HEK293T (cell line): Measurements from ENCODE around the gene ZNF541.

Experiments
- ARNT ChIP-seq: fragments of 450-650 bp; IDR thresholded peaks from 2 replicates; pipeline ENCODE4 v1.6.1; 2017; ENCODE audit warnings: mild to moderate bottlenecking
- BHLHE40 ChIP-seq: fragments of 450-650 bp; IDR thresholded peaks from 2 replicates; pipeline ENCODE4 v1.6.1; 2016; ENCODE audit warnings: mild to moderate bottlenecking, moderate library complexity, borderline replicate concordance
- FOXM1 ChIP-seq: fragments of 450-650 bp; IDR thresholded peaks from 2 replicates; pipeline ENCODE4 v1.6.1; 2017; ENCODE audit warnings: mild to moderate bottlenecking, borderline replicate concordance
- NFRKB ChIP-seq: fragments of 450-650 bp; IDR thresholded peaks from 2 replicates; pipeline ENCODE4 v1.6.1; 2016; ENCODE audit warnings: mild to moderate bottlenecking, moderate library complexity
- ZNF384 ChIP-seq: fragments of 450-650 bp; IDR thresholded peaks from 2 replicates; pipeline ENCODE4 v1.6.1; 2016
- TF ChIP-seq, protein P1 (sequence below): fragments of 450-650 bp; IDR thresholded peaks from 2 replicates; pipeline ENCODE4 v1.6.1; 2016

DNA sequence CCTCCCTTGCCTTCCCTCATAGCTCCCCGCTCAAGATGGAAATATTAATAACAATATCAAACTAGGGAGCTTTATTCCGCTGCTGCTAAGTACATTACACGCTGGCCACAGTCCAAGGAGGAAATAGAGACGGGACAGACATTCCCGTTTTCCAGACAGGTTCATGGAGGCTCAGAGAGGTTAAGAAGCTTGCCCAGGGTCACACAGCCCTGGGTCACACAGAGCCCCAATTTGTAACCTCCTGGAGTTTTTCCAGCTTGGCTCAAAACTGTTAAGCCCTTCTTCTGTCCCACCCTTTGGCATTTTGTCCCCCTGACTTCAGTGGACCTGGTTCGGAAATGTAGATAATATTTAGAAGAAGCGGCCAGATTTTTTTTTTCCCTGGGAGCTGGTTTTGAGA, 38.0 kb upstream of the ZNF541 start:
- TF ChIP-seq NFRKB: no peak
- TF ChIP-seq, protein P1, sequence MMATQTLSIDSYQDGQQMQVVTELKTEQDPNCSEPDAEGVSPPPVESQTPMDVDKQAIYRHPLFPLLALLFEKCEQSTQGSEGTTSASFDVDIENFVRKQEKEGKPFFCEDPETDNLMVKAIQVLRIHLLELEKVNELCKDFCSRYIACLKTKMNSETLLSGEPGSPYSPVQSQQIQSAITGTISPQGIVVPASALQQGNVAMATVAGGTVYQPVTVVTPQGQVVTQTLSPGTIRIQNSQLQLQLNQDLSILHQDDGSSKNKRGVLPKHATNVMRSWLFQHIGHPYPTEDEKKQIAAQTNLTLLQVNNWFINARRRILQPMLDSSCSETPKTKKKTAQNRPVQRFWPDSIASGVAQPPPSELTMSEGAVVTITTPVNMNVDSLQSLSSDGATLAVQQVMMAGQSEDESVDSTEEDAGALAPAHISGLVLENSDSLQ: no peak
- TF ChIP-seq FOXM1: no peak
- TF ChIP-seq BHLHE40: no peak
- TF ChIP-seq ARNT: no peak
- TF ChIP-seq ZNF384: no peak
